DMS153 treated with DMSO at 0.1 percent for 48 hours (cell line): ENCODE measurements around the gene GABRP.
"Not testable (repeated sequence)": the region's sequence is repeated elsewhere in the genome, so short reads cannot be mapped to it uniquely, and the experiment has no call there.

ENCODE experiments used
- DNase-seq: peaks from one replicate; lab custom pipeline; 2025; ENCODE audit not compliant: unreplicated experiment; lab: John Stamatoyannopoulos, UW

GABRP gene

GRCh38 chr5:170755679-170756456, 27.7 kb upstream of the GABRP start:
- no peak for DNase-seq

GRCh38 chr5:170756691-170757090, 26.8 kb upstream of the GABRP start:
- DNase-seq, result no peak

- no peak for DNase-seq
Observed at GRCh38 chr5:170757182-170757601, 26.3 kb upstream of the GABRP start.

- DNase-seq, result no peak
Observed at GRCh38 chr5:170757669-170758068, 25.9 kb upstream of the GABRP start.

GRCh38 chr5:170758481-170758880, 25.0 kb upstream of the GABRP start:
- DNase-seq, result no peak

- DNase-seq, result no peak
Observed at GRCh38 chr5:170760113-170760512, 23.4 kb upstream of the GABRP start.

- no peak for DNase-seq
Observed at GRCh38 chr5:170761048-170761707, 22.3 kb upstream of the GABRP start.

GRCh38 chr5:170761708-170762066, 21.8 kb upstream of the GABRP start:
- DNase-seq, result no peak

- DNase-seq, result not testable (repeated sequence)
Observed at GRCh38 chr5:170762298-170762697, 21.2 kb upstream of the GABRP start.

GRCh38 chr5:170765868-170766267, 17.7 kb upstream of the GABRP start:
- not testable (repeated sequence) for DNase-seq

GRCh38 chr5:170769246-170769645, 14.3 kb upstream of the GABRP start:
- no peak for DNase-seq

GRCh38 chr5:170769898-170770416, 13.6 kb upstream of the GABRP start:
- no peak for DNase-seq

- no peak for DNase-seq
Observed at GRCh38 chr5:170771496-170771895, 12.0 kb upstream of the GABRP start.

GRCh38 chr5:170773024-170773985, 10.2 kb upstream of the GABRP start:
- DNase-seq, result no peak

GRCh38 chr5:170774831-170775230, 8.7 kb upstream of the GABRP start:
- no peak for DNase-seq

GRCh38 chr5:170781946-170782345, 1.6 kb upstream of the GABRP start:
- DNase-seq, result no peak

- DNase-seq, result peak; percentile 10
Observed at GRCh38 chr5:170782438-170782837, 1.1 kb upstream of the GABRP start.

GRCh38 chr5:170785416-170785815, 1.9 kb downstream of the GABRP start:
- no peak for DNase-seq

GRCh38 chr5:170787216-170787615, 3.7 kb downstream of the GABRP start:
- DNase-seq, result no peak

- no peak for DNase-seq
Observed at GRCh38 chr5:170788626-170789304, 5.2 kb downstream of the GABRP start.
